Left ventricle myocardium inferior (tissue), 1 donor: Measurements from ENCODE around the gene TEAD1. TPM values are rescaled to one million over a fixed set of nuclear protein-coding genes. Genes with fewer than 3 reads are reported as not detected.

Source experiments
- DNase-seq: peaks from one replicate; pipeline ENCODE4 v3.0.0-alpha.2; 2020
- H3K27ac ChIP-seq: fragments of 200-600 bp; replicated peaks from 2 replicates; pipeline ENCODE4 v1.8.0; 2021
- H3K27me3 ChIP-seq: fragments of 200-600 bp; 2 replicates; pipeline ENCODE4 v1.8.0; 2021; ENCODE audit warnings: low read depth
- H3K36me3 ChIP-seq: fragments of 200-600 bp; 2 replicates; pipeline ENCODE4 v1.8.0; 2021
- H3K4me1 ChIP-seq: fragments of 200-600 bp; 2 replicates; pipeline ENCODE4 v1.8.0; 2021
- H3K4me3 ChIP-seq: fragments of 200-600 bp; 2 replicates; pipeline ENCODE4 v1.8.0; 2021; ENCODE audit warnings: mild to moderate bottlenecking, moderate library complexity
- H3K9me3 ChIP-seq: fragments of 200-600 bp; replicated peaks from 2 replicates; pipeline ENCODE4 v1.8.0; 2021
- CTCF ChIP-seq: fragments of 200-600 bp; IDR thresholded peaks from 2 replicates; pipeline ENCODE4 v1.8.0; 2021; ENCODE audit warnings: antibody characterized with exemption, mild to moderate bottlenecking, borderline replicate concordance
- intact Hi-C: fragments of 100-400 bp; cut with micrococcal nuclease; formaldehyde crosslinking; loops from one replicate; pipeline ENCODE4 v1.11.0; 2022
- total RNA-seq: library from RNA; stranded (reverse); fragmentation: NEBNext Ultra II Directional; extraction: Animal tissue kit (Norgen Biotek cat#: 25700); gene quantifications from one replicate; pipeline ENCODE4 v1.2.1, GENCODE V29; 2021
- donor health status: DM: no; HTN: yes; CAD: no; lungs with severe emphysema.

TEAD1 gene
- total RNA-seq, 1 donor from 2014 or later = 121 TPM

DNA sequence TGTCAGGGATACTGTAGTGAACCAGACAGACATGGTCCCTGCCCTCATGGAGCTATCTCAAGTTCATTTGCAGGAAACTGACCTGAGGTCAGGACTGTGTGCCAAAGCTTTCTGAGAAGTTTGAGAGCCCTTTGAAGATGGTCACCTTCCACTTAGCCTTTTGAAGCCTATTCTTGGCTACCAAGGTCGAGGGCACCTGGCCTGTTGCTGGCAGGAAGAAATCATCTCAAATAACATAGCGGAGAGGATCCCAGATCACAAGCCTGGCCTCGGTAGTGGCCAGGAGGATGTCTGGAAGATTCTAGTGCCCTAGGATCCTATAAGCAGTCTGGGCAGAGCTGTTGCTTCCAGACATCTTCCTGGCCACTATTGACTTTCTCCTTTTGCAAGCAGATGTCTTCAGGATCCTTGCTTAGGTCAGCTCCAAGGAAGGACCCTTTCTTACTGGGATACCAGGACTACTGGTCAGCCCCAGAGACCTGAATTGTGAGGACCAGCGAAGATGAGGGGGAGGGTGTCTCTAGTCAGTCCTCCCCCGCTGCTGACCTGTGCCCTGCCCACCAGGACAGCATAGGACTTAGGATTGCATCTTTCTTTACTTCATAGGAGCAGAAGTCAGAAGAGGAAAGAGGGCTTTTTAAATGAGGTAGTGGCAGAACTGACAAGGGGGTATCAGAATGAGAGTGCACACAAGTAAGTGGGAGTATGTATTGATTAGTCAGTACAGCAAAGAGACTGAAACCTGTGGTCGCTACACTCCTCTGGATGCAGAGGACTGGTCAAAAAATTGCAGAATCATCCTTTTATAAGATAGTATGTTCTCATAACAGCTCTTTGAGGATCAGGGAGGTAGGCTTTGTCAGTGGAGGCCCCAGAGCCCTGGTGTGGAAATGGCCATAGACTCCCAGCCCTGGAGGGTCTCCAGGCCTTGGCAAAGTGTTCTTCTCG is 94.8 kb downstream of the TEAD1 start:
- H3K4me1 ChIP-seq = peaks cover 93% of the 10 kb centered on the region
- DNase-seq = no peak
- intact Hi-C loops = no loop called here

DNA sequence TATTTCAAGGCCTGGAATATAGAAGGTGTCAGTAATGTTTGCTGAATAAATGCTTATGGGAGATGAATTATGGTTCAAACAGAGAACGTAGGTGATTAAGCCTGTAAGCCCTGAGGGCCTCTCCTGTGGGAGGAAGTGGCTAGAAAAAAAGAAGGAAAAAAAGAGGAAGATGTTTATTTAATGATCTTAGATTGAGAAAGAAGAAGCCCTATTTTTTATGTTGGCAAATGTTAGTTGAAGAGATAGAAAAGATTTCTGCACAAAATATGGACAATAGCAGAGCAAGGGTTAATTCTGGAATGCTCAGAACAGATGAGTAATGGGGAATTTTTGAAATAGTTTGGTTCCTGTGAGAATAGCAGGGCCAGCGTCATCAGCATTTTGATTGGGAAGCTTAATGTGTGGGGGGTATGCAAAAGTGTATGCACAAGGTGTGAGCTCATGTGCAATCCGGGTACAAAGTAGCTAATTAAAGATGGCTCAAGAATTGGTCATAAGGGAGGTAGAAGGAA is 95.7 kb downstream of the TEAD1 start:
- Histone ChIP-seq H3K9me3 (no peaks in the 10 kb centered on the region), H3K27ac (no peak overlapping the region), H3K36me3 (peaks cover 5% of the 10 kb centered on the region), H3K27me3 (no peaks in the 10 kb centered on the region), H3K4me1 (peaks cover 84% of the 10 kb centered on the region), H3K4me3 (no peak overlapping the region)
- intact Hi-C loops = no loop called here
- no peak for TF ChIP-seq CTCF
- no peak for DNase-seq

More for the DNA sequence above, 94.8 kb downstream of the TEAD1 start:
- H3K36me3 ChIP-seq = peaks cover 12% of the 10 kb centered on the region
- H3K27me3 ChIP-seq = no peaks in the 10 kb centered on the region
- no peak overlapping the region for H3K4me3 ChIP-seq
- H3K9me3 ChIP-seq = no peaks in the 10 kb centered on the region
- no peak overlapping the region for H3K27ac ChIP-seq
- no peak for TF ChIP-seq CTCF

DNA sequence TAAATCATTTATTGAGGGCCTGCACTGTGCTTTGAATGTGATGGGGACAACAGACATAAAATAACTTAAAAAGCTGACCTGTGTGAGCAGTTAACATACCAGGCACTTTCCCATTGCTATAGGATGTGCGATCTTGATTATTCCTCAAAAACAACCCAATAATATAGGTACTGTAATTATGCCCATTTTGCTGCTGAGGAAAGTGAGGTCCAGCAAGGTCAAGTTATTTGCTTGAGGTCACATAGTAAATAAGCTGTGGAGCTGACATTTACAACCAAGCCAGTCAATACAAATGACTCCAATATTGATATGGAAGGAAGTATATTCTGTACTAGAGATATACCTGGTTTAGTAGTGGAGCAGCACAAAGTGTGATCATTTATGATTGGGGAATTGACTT is 96.2 kb downstream of the TEAD1 start:
- no peak for DNase-seq
- H3K4me1 ChIP-seq = peaks cover 84% of the 10 kb centered on the region
- intact Hi-C loops = no loop called here
- no peak overlapping the region for H3K4me3 ChIP-seq
- H3K9me3 ChIP-seq = no peaks in the 10 kb centered on the region
- TF ChIP-seq CTCF = no peak
- H3K27me3 ChIP-seq = no peaks in the 10 kb centered on the region
- H3K27ac ChIP-seq = no peak overlapping the region
- no peaks in the 10 kb centered on the region for H3K36me3 ChIP-seq

GRCh38 chr11:12770966-12771597 is 96.9 kb downstream of the TEAD1 start:
- no peak for DNase-seq
- no peak overlapping the region for H3K27ac ChIP-seq
- no peak for TF ChIP-seq CTCF
- H3K9me3 ChIP-seq = no peaks in the 10 kb centered on the region
- no peak overlapping the region for H3K4me3 ChIP-seq
- H3K36me3 ChIP-seq = no peaks in the 10 kb centered on the region
- H3K4me1 ChIP-seq = peaks cover 84% of the 10 kb centered on the region
- intact Hi-C loops = no loop called here
- no peaks in the 10 kb centered on the region for H3K27me3 ChIP-seq

GRCh38 chr11:12771875-12772274 is 97.7 kb downstream of the TEAD1 start:
- intact Hi-C loops = no loop called here
- TF ChIP-seq CTCF = no peak
- Histone ChIP-seq H3K27ac (no peak overlapping the region), H3K4me1 (peaks cover 80% of the 10 kb centered on the region), H3K4me3 (no peak overlapping the region), H3K36me3 (no peaks in the 10 kb centered on the region), H3K27me3 (no peaks in the 10 kb centered on the region), H3K9me3 (no peaks in the 10 kb centered on the region)
- DNase-seq = no peak
